Activated gamma-delta T cell (primary cell): ENCODE data around the gene TINAG.

ENCODE experiments used
- DNase-seq: peaks from one replicate; lab custom pipeline; 2025; lab: John Stamatoyannopoulos, UW

The TINAG gene

GRCh38 chr6:54428431-54428830 is 120.2 kb downstream of the TINAG start:
- DNase-seq, result no peak

- no peak for DNase-seq
Measured at GRCh38 chr6:54431466-54431865, 123.2 kb downstream of the TINAG start.
